CD14-positive monocyte (primary cell): Measurements from ENCODE around the gene TBC1D10A. TPM values are rescaled to one million over a fixed set of nuclear protein-coding genes. Genes with fewer than 3 reads are reported as not detected.

ENCODE experiments used
- DNase-seq, 3 donors: peaks; one replicate each; pipeline ENCODE4 v3.0.0-alpha.2; 2011 to 2022
- H2AFZ ChIP-seq: 2 replicates; pipeline ENCODE4 v1.6.0; 2012; ENCODE audit warnings: mild to moderate bottlenecking, low read depth, low read length, inconsistent platforms; ENCODE audit not compliant: insufficient read depth, poor library complexity, severe bottlenecking
- H3K27ac ChIP-seq, 2 donors: 1 replicate in 1 of 2; 2 replicates in 1 of 2; pipeline ENCODE4 v1.5.1; 2012 to 2013; ENCODE audit warnings: low read length in 2 of 2, control low read depth in 1 of 2, inconsistent platforms in 1 of 2, low read depth in 1 of 2, mild to moderate bottlenecking in 1 of 2
- H3K27me3 ChIP-seq, 2 donors: one replicate each; pipeline versions ENCODE4 v1.6.0 to v1.6.1; 2011 to 2013; ENCODE audit warnings: low read length in 2 of 2; ENCODE audit not compliant: control insufficient read depth in 2 of 2, insufficient read depth in 2 of 2
- H3K36me3 ChIP-seq, 2 donors: replicated peaks in 1 of 2; 1 replicate in 1 of 2; 2 replicates in 1 of 2; pipeline versions ENCODE4 v1.5.1 to v1.6.1; 2012 to 2013; ENCODE audit warnings: low read length in 2 of 2, control low read depth in 1 of 2, inconsistent platforms in 1 of 2, mild to moderate bottlenecking in 1 of 2; ENCODE audit not compliant: insufficient read depth in 2 of 2, control insufficient read depth in 1 of 2
- H3K4me1 ChIP-seq, 2 donors: 1 replicate in 1 of 2; 2 replicates in 1 of 2; pipeline versions ENCODE4 v1.5.1 to v1.6.1; 2012 to 2013; ENCODE audit warnings: low read length in 2 of 2, control low read depth in 1 of 2, inconsistent platforms in 1 of 2, mild to moderate bottlenecking in 1 of 2, moderate library complexity in 1 of 2; ENCODE audit not compliant: insufficient read depth in 2 of 2, control insufficient read depth in 1 of 2
- H3K4me2 ChIP-seq: replicated peaks from 2 replicates; pipeline ENCODE3; 2012; ENCODE audit warnings: low read length, moderate library complexity, mild to moderate bottlenecking; ENCODE audit not compliant: poor library complexity, severe bottlenecking; ENCODE audit errors: extremely low read depth
- H3K4me3 ChIP-seq, 3 experiments: fragments of 200-600 bp in 1 of 3; sonication (generic) in 1 of 3; replicated peaks in 1 of 3; 1 replicate in 2 of 3; 2 replicates in 1 of 3; pipeline ENCODE4 v1.5.1; 2011 to 2013; ENCODE audit warnings: low read length in 3 of 3, mild to moderate bottlenecking in 3 of 3, control low read depth in 2 of 3, low read depth in 2 of 3, inconsistent platforms in 1 of 3, moderate library complexity in 1 of 3
- H3K79me2 ChIP-seq: 2 replicates; pipeline ENCODE4 v1.6.0; 2012; ENCODE audit warnings: mild to moderate bottlenecking, control low read depth, inconsistent platforms, low read length, moderate library complexity; ENCODE audit not compliant: insufficient read depth
- H3K9ac ChIP-seq: 2 replicates; pipeline ENCODE4 v1.6.0; 2017; ENCODE audit warnings: low read length, mild to moderate bottlenecking; ENCODE audit not compliant: insufficient read depth, poor library complexity, severe bottlenecking
- H3K9me3 ChIP-seq, 2 donors: replicated peaks in 1 of 2; 1 replicate in 1 of 2; 2 replicates in 1 of 2; pipeline versions ENCODE4 v1.5.1 to v1.6.1; 2012 to 2013; ENCODE audit warnings: low read length in 2 of 2, control low read depth in 1 of 2; ENCODE audit not compliant: control insufficient read depth in 1 of 2, insufficient read depth in 1 of 2
- H4K20me1 ChIP-seq: 2 replicates; pipeline ENCODE4 v1.6.0; 2012; ENCODE audit warnings: mild to moderate bottlenecking, low read length, control low read depth, moderate library complexity; ENCODE audit not compliant: insufficient read depth
- H3K27ac Mint-ChIP-seq, 7 donors: one replicate each; pipeline ENCODE4 v1.8.0; 2020; ENCODE audit warnings: mild to moderate bottlenecking in 7 of 7, mixed read lengths in 7 of 7, moderate library complexity in 6 of 7, inconsistent platforms in 2 of 7
- H3K27me3 Mint-ChIP-seq, 3 donors: one replicate each; pipeline ENCODE4 v1.8.0; 2021 to 2022; ENCODE audit warnings: low read depth in 3 of 3, mild to moderate bottlenecking in 3 of 3, mixed read lengths in 3 of 3, moderate library complexity in 3 of 3, inconsistent platforms in 1 of 3
- H3K36me3 Mint-ChIP-seq, 2 donors: one replicate each; pipeline ENCODE4 v1.8.0; 2020; ENCODE audit warnings: mixed read lengths in 2 of 2, inconsistent platforms in 1 of 2, mild to moderate bottlenecking in 1 of 2
- H3K4me1 Mint-ChIP-seq: one replicate; pipeline ENCODE4 v1.8.0; 2020; ENCODE audit warnings: mild to moderate bottlenecking, mixed read lengths
- H3K4me3 Mint-ChIP-seq, 2 donors: one replicate each; pipeline ENCODE4 v1.8.0; 2020; ENCODE audit warnings: mild to moderate bottlenecking in 2 of 2, mixed read lengths in 2 of 2, moderate library complexity in 1 of 2
- H3K9me3 Mint-ChIP-seq, 7 donors: one replicate each; pipeline ENCODE4 v1.8.0; 2020 to 2022; ENCODE audit warnings: mixed read lengths in 7 of 7, mild to moderate bottlenecking in 6 of 7, moderate library complexity in 6 of 7, inconsistent platforms in 2 of 7
- WGBS: methylation state at CpG from one replicate; pipeline ENCODE4 v1.1.5; 2013; ENCODE audit warnings: missing lambda C conversion rate; ENCODE audit not compliant: insufficient coverage; 5-methylcytosine and 5-hydroxymethylcytosine counted together
- intact Hi-C, 2 donors: fragments of 100-400 bp; cut with micrococcal nuclease; formaldehyde crosslinking; loops; one replicate each; pipeline versions ENCODE4 v1.15.0 to v1.15.1; 2023
- polyA plus RNA-seq, 3 donors: library from polyadenylated mRNA; depleted of rRNA in 1 of 3; unstranded in 2 of 3; stranded (reverse) in 1 of 3; fragments of 300-500 nt in 2 of 3; fragments of >200 nt in 1 of 3; fragmentation: Illumina TruSeq in 2 of 3; gene quantifications; 1 replicate in 2 of 3; 2 replicates in 1 of 3; pipeline ENCODE4 v1.2.3, GENCODE V29; 2012 to 2021
- TF ChIP-seq, protein P1 (sequence below): fragments of 200-600 bp; IDR thresholded peaks from one replicate; pipeline ENCODE4 v1.8.0; 2022; ENCODE audit warnings: antibody characterized with exemption, mild to moderate bottlenecking

Gene TBC1D10A
- polyA plus RNA-seq, 3 donors = 13.4 to 38.3 (median 21.8) TPM

DNA sequence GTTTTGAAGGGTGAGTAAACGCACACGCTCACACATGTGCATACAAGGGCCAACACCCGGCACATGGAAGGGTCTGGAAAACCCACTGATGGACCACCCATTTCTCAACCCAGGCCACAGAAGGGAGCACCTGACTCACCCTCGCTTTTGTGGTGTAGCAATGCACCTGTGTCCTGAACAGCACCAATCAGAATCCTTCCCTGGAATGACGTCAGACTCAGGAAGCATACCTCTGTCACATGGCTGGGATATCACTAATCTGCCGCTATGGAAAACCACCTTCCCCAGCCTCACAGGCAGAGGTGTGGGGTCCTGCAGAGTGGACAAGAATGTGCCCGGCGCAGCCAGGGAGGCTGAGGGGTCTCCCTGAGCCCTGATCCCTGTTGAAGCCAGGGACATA, 51.1 kb downstream of the TBC1D10A start:
- H3K9ac ChIP-seq = no peak overlapping the region
- Mint-ChIP-seq H3K27me3 (peaks cover 11 to 28% (median 25%) of the 10 kb centered on the region in 3 donors), H3K36me3 (peaks cover 10 to 33% of the 10 kb centered on the region in 2 donors), H3K27ac (peak overlapping the region in 5 of 7 donors; percentile 57 to 99 (median 83)), H3K4me3 (peak overlapping the region; percentile 7 to 78), H3K4me1 (peaks cover 95% of the 10 kb centered on the region), H3K9me3 (peaks cover 0 to 9% (median 0%) of the 10 kb centered on the region in 7 donors)
- no peaks in the 10 kb centered on the region for H3K36me3 ChIP-seq
- no peaks in the 10 kb centered on the region for H3K9me3 ChIP-seq
- 47% methylated on average over 5 of the region's 8 CpGs for WGBS
- DNase-seq = peak in 1 of 3 donors; percentile 56
- intact Hi-C loops = loop anchor here in 1 of 2 donors (1.0 kb wide), 1 partner anchor 12 kb away; no protein-coding TSS in a partner anchor
- no peak overlapping the region for H3K4me2 ChIP-seq
- H3K4me3 ChIP-seq = no peak overlapping the region
- H3K79me2 ChIP-seq = no peaks in the 10 kb centered on the region
- H2AFZ ChIP-seq = no peak overlapping the region
- peaks cover 84 to 95% of the 10 kb centered on the region in 2 donors for H3K4me1 ChIP-seq
- TF ChIP-seq, protein P1, sequence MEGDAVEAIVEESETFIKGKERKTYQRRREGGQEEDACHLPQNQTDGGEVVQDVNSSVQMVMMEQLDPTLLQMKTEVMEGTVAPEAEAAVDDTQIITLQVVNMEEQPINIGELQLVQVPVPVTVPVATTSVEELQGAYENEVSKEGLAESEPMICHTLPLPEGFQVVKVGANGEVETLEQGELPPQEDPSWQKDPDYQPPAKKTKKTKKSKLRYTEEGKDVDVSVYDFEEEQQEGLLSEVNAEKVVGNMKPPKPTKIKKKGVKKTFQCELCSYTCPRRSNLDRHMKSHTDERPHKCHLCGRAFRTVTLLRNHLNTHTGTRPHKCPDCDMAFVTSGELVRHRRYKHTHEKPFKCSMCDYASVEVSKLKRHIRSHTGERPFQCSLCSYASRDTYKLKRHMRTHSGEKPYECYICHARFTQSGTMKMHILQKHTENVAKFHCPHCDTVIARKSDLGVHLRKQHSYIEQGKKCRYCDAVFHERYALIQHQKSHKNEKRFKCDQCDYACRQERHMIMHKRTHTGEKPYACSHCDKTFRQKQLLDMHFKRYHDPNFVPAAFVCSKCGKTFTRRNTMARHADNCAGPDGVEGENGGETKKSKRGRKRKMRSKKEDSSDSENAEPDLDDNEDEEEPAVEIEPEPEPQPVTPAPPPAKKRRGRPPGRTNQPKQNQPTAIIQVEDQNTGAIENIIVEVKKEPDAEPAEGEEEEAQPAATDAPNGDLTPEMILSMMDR = no peak
- no peaks in the 10 kb centered on the region for H4K20me1 ChIP-seq
- H3K27me3 ChIP-seq = peaks cover 0 to 10% of the 10 kb centered on the region in 2 donors
- peak overlapping the region in 1 of 2 donors; percentile 21 for H3K27ac ChIP-seq

DNA sequence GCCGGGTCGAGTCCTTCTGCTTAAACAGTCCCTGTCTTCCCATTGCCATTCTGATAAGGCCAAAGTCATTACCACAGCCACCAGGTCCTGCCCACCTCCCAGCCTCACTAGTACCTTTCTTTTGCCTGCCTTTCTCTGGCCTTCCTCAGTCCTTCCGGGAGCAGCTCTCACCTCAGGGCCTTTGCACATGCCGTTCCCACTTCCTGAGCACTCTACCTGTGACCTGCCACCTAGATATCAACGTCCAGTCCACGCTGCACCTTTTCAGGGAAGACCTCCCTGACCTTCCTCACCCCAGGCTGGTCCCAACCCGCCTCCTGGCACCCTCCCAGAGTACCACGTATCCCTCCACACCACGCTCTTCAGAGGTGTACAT, 52.3 kb downstream of the TBC1D10A start:
- Histone ChIP-seq H3K9me3 (no peaks in the 10 kb centered on the region), H3K4me1 (peaks cover 85 to 99% of the 10 kb centered on the region in 2 donors), H3K36me3 (no peaks in the 10 kb centered on the region), H3K4me3 (no peak overlapping the region), H3K27me3 (peaks cover 0 to 10% of the 10 kb centered on the region in 2 donors), H4K20me1 (no peaks in the 10 kb centered on the region), H3K9ac (no peak overlapping the region), H3K27ac (no peak overlapping the region), H2AFZ (no peak overlapping the region), H3K79me2 (no peaks in the 10 kb centered on the region), H3K4me2 (no peak overlapping the region)
- Mint-ChIP-seq H3K4me1 (peaks cover 97% of the 10 kb centered on the region), H3K36me3 (peaks cover 12 to 39% of the 10 kb centered on the region in 2 donors), H3K4me3 (peak overlapping the region in 1 of 2 donors; percentile 71), H3K27me3 (peaks cover 11 to 28% (median 28%) of the 10 kb centered on the region in 3 donors), H3K27ac (peak overlapping the region in 6 of 7 donors; percentile 31 to 99 (median 90)), H3K9me3 (peaks cover 0 to 9% (median 0%) of the 10 kb centered on the region in 7 donors)
- no peak for DNase-seq
- intact Hi-C loops = loop anchor here (5.0 kb wide), 2 partner anchors 77 to 168 kb away; no protein-coding TSS in a partner anchor
- TF ChIP-seq, protein P1 = no peak
- WGBS = 99% methylated on average over 6 of the region's 9 CpGs
